Activated CD4-positive, alpha-beta T cell treated with anti-CD3 and anti-CD28 coated beads, Interleukin-2, amount 10 ng/mL, durations not matched to agents 7 days and 5 days (primary cell): ENCODE measurements around the gene BRD3OS. TPM values are rescaled to one million over a fixed set of nuclear protein-coding genes. Genes with fewer than 3 reads are reported as not detected.

ENCODE experiments used
- CTCF ChIA-PET: fragments of 350-600 bp; sonication (Branson Sonifier 250); formaldehyde crosslinking; loops from one replicate; lab custom pipeline; 2021; ENCODE audit warnings: antibody characterized with exemption; lab: Charles Lee
- POLR2A ChIA-PET: fragments of 350-600 bp; sonication (Branson Sonifier 250); formaldehyde crosslinking; loops from one replicate; lab custom pipeline; 2021; ENCODE audit warnings: antibody characterized with exemption; lab: Charles Lee
- DNase-seq: peaks from one replicate; pipeline ENCODE4 v3.0.0-alpha.2; 2020
- H3K27ac Mint-ChIP-seq: one replicate; pipeline ENCODE4 v1.8.0; 2021; ENCODE audit warnings: mild to moderate bottlenecking, moderate library complexity, mixed read lengths
- H3K27me3 Mint-ChIP-seq: one replicate; pipeline ENCODE4 v1.8.0; 2021; ENCODE audit warnings: mixed read lengths
- H3K36me3 Mint-ChIP-seq: one replicate; pipeline ENCODE4 v1.8.0; 2021; ENCODE audit warnings: low read depth, mixed read lengths
- H3K4me1 Mint-ChIP-seq: one replicate; pipeline ENCODE4 v1.8.0; 2021; ENCODE audit warnings: mixed read lengths
- H3K4me3 Mint-ChIP-seq: one replicate; pipeline ENCODE4 v1.8.0; 2021; ENCODE audit warnings: mild to moderate bottlenecking, moderate library complexity, mixed read lengths
- H3K9me3 Mint-ChIP-seq: one replicate; pipeline ENCODE4 v1.8.0; 2021; ENCODE audit warnings: mixed read lengths
- total RNA-seq, 2 experiments: library from RNA; stranded (reverse); gene quantifications; one replicate each; pipeline ENCODE4 v1.2.3, GENCODE V29; 2021

BRD3OS gene
- total RNA-seq, 2 experiments from 2014 or later: 11.1 to 12.9 TPM

GRCh38 chr9:134047868-134048581 lies 22.7 kb downstream of the BRD3OS start:
- POLR2A ChIA-PET: no interaction called here

GRCh38 chr9:134048582-134048968 lies 23.3 kb downstream of the BRD3OS start:
- H3K36me3 Mint-ChIP-seq: peaks cover 10% of the 10 kb centered on the region
- H3K4me3 Mint-ChIP-seq: no peak overlapping the region
- H3K9me3 Mint-ChIP-seq: no peaks in the 10 kb centered on the region
- no peak for DNase-seq
- H3K4me1 Mint-ChIP-seq: no peaks in the 10 kb centered on the region
- ChIA-PET POLR2A (no interaction called here), CTCF (no interaction called here)
- no peaks in the 10 kb centered on the region for H3K27me3 Mint-ChIP-seq
- H3K27ac Mint-ChIP-seq: no peak overlapping the region

More at GRCh38 chr9:134047868-134048581, 22.7 kb downstream of the BRD3OS start:
- no peaks in the 10 kb centered on the region for H3K4me1 Mint-ChIP-seq
- DNase-seq: no peak
- peaks cover 10% of the 10 kb centered on the region for H3K36me3 Mint-ChIP-seq
- no peak overlapping the region for H3K27ac Mint-ChIP-seq
- no peak overlapping the region for H3K4me3 Mint-ChIP-seq
- H3K9me3 Mint-ChIP-seq: no peaks in the 10 kb centered on the region
- no peaks in the 10 kb centered on the region for H3K27me3 Mint-ChIP-seq
- CTCF ChIA-PET: no interaction called here

GRCh38 chr9:134049236-134049635 lies 24.0 kb downstream of the BRD3OS start:
- Mint-ChIP-seq H3K4me1 (no peaks in the 10 kb centered on the region), H3K4me3 (no peak overlapping the region), H3K9me3 (no peaks in the 10 kb centered on the region), H3K27me3 (no peaks in the 10 kb centered on the region), H3K36me3 (peaks cover 10% of the 10 kb centered on the region), H3K27ac (no peak overlapping the region)
- ChIA-PET POLR2A (no interaction called here), CTCF (no interaction called here)
- DNase-seq: no peak

- Mint-ChIP-seq H3K9me3 (no peaks in the 10 kb centered on the region), H3K27me3 (no peaks in the 10 kb centered on the region), H3K4me1 (no peaks in the 10 kb centered on the region), H3K36me3 (peaks cover 8% of the 10 kb centered on the region), H3K27ac (no peak overlapping the region), H3K4me3 (no peak overlapping the region)
- no peak for DNase-seq
- CTCF ChIA-PET: interaction anchor here (1.2 to 1.8 kb wide), 3 partner anchors 8 to 48 kb away, joined by 3 read pairs; no protein-coding TSS in a partner anchor
- POLR2A ChIA-PET: no interaction called here
Measured at GRCh38 chr9:134049772-134050588, 24.7 kb downstream of the BRD3OS start.

GRCh38 chr9:134050726-134051125 lies 25.4 kb downstream of the BRD3OS start:
- no peaks in the 10 kb centered on the region for H3K4me1 Mint-ChIP-seq
- H3K9me3 Mint-ChIP-seq: no peaks in the 10 kb centered on the region
- ChIA-PET POLR2A (no interaction called here), CTCF (interaction anchor here (1.2 to 1.8 kb wide), 3 partner anchors 8 to 47 kb away, joined by 3 read pairs; no protein-coding TSS in a partner anchor)
- H3K27ac Mint-ChIP-seq: no peak overlapping the region
- H3K4me3 Mint-ChIP-seq: no peak overlapping the region
- H3K27me3 Mint-ChIP-seq: no peaks in the 10 kb centered on the region
- H3K36me3 Mint-ChIP-seq: peaks cover 8% of the 10 kb centered on the region
- DNase-seq: no peak

- Mint-ChIP-seq H3K27ac (no peak overlapping the region), H3K4me1 (peaks cover 2% of the 10 kb centered on the region), H3K36me3 (peaks cover 8% of the 10 kb centered on the region), H3K9me3 (no peaks in the 10 kb centered on the region), H3K27me3 (no peaks in the 10 kb centered on the region), H3K4me3 (no peak overlapping the region)
- ChIA-PET POLR2A (no interaction called here), CTCF (interaction anchor here (1.0 to 1.8 kb wide), 4 partner anchors 9 to 47 kb away, joined by 3 to 4 read pairs (median 3); no protein-coding TSS in a partner anchor)
- no peak for DNase-seq
Measured at GRCh38 chr9:134051319-134051718, 26.0 kb downstream of the BRD3OS start.

- CTCF ChIA-PET: no interaction called here
- Mint-ChIP-seq H3K27ac (no peak overlapping the region), H3K36me3 (peaks cover 8% of the 10 kb centered on the region), H3K27me3 (no peaks in the 10 kb centered on the region), H3K9me3 (no peaks in the 10 kb centered on the region), H3K4me3 (no peak overlapping the region), H3K4me1 (peaks cover 3% of the 10 kb centered on the region)
- DNase-seq: no peak
- POLR2A ChIA-PET: no interaction called here
Measured at GRCh38 chr9:134052491-134052890, 27.2 kb downstream of the BRD3OS start.

- H3K9me3 Mint-ChIP-seq: no peaks in the 10 kb centered on the region
- CTCF ChIA-PET: no interaction called here
- POLR2A ChIA-PET: no interaction called here
- peaks cover 8% of the 10 kb centered on the region for H3K36me3 Mint-ChIP-seq
- no peak for DNase-seq
- no peak overlapping the region for H3K27ac Mint-ChIP-seq
- no peak overlapping the region for H3K4me3 Mint-ChIP-seq
- H3K4me1 Mint-ChIP-seq: peaks cover 3% of the 10 kb centered on the region
- no peaks in the 10 kb centered on the region for H3K27me3 Mint-ChIP-seq
Measured at GRCh38 chr9:134052941-134053340, 27.7 kb downstream of the BRD3OS start.

GRCh38 chr9:134053401-134053871 lies 28.2 kb downstream of the BRD3OS start:
- H3K4me1 Mint-ChIP-seq: peaks cover 3% of the 10 kb centered on the region
- H3K27ac Mint-ChIP-seq: no peak overlapping the region
- ChIA-PET POLR2A (no interaction called here), CTCF (no interaction called here)
- H3K36me3 Mint-ChIP-seq: peaks cover 8% of the 10 kb centered on the region
- H3K9me3 Mint-ChIP-seq: no peaks in the 10 kb centered on the region
- H3K4me3 Mint-ChIP-seq: no peak overlapping the region
- H3K27me3 Mint-ChIP-seq: no peaks in the 10 kb centered on the region
- no peak for DNase-seq

GRCh38 chr9:134053941-134054761 lies 28.9 kb downstream of the BRD3OS start:
- H3K27ac Mint-ChIP-seq: no peak overlapping the region
- no peak overlapping the region for H3K4me3 Mint-ChIP-seq
- POLR2A ChIA-PET: no interaction called here
- DNase-seq: no peak
- H3K36me3 Mint-ChIP-seq: peaks cover 8% of the 10 kb centered on the region
- CTCF ChIA-PET: no interaction called here
- no peaks in the 10 kb centered on the region for H3K9me3 Mint-ChIP-seq
- H3K27me3 Mint-ChIP-seq: no peaks in the 10 kb centered on the region
- H3K4me1 Mint-ChIP-seq: peaks cover 6% of the 10 kb centered on the region

- H3K36me3 Mint-ChIP-seq: peaks cover 8% of the 10 kb centered on the region
- H3K9me3 Mint-ChIP-seq: no peaks in the 10 kb centered on the region
- H3K4me3 Mint-ChIP-seq: no peak overlapping the region
- POLR2A ChIA-PET: no interaction called here
- DNase-seq: no peak
- CTCF ChIA-PET: no interaction called here
- no peaks in the 10 kb centered on the region for H3K27me3 Mint-ChIP-seq
- peaks cover 13% of the 10 kb centered on the region for H3K4me1 Mint-ChIP-seq
- H3K27ac Mint-ChIP-seq: no peak overlapping the region
Measured at GRCh38 chr9:134054891-134055811, 29.9 kb downstream of the BRD3OS start.

GRCh38 chr9:134055981-134056461 lies 30.7 kb downstream of the BRD3OS start:
- Mint-ChIP-seq H3K36me3 (peaks cover 7% of the 10 kb centered on the region), H3K27me3 (no peaks in the 10 kb centered on the region), H3K9me3 (no peaks in the 10 kb centered on the region), H3K4me3 (no peak overlapping the region), H3K4me1 (peaks cover 20% of the 10 kb centered on the region), H3K27ac (no peak overlapping the region)
- ChIA-PET POLR2A (no interaction called here), CTCF (no interaction called here)
- no peak for DNase-seq
